ENCODE results near the gene GPA33. TPM values are rescaled to one million over a fixed set of nuclear protein-coding genes. Genes with fewer than 3 reads are reported as not detected.

The GPA33 gene
- total RNA-seq, 2 experiments from 2014 or later: 1.8 to 1.9 TPM

GRCh38 chr1:167064621-167065020, 25.6 kb downstream of the GPA33 start:
- CTCF ChIA-PET: interaction anchor here (1.2 to 18.6 kb wide), 6 partner anchors 56 to 469 kb away, joined by 3 to 918 read pairs (median 6); partner anchors contain the start of gene POU2F1
- H3K36me3 Mint-ChIP-seq: no peaks in the 10 kb centered on the region
- DNase-seq: no peak
- H3K4me3 Mint-ChIP-seq: no peak overlapping the region
- H3K9me3 Mint-ChIP-seq: no peaks in the 10 kb centered on the region
- H3K27me3 Mint-ChIP-seq: no peaks in the 10 kb centered on the region
- H3K27ac Mint-ChIP-seq: no peak overlapping the region
- peaks cover 2% of the 10 kb centered on the region for H3K4me1 Mint-ChIP-seq (ENCODE audit: low read depth)
- intact Hi-C loops (cut with micrococcal nuclease): loop anchor here (5.0 kb wide), 3 partner anchors 143 to 488 kb away; partner anchors contain the start of gene CREG1
- POLR2A ChIA-PET: no interaction called here

- DNase-seq: no peak
- no peak overlapping the region for H3K27ac Mint-ChIP-seq
- intact Hi-C loops (cut with micrococcal nuclease): no loop called here
- H3K36me3 Mint-ChIP-seq: no peaks in the 10 kb centered on the region
- no peaks in the 10 kb centered on the region for H3K9me3 Mint-ChIP-seq
- ChIA-PET CTCF (interaction anchor here (0.8 to 18.6 kb wide), 12 partner anchors 10 to 222 kb away, joined by 3 to 918 read pairs (median 6); partner anchors contain the start of genes ILDR2, POGK, POU2F1 and TADA1), POLR2A (no interaction called here)
- H3K4me3 Mint-ChIP-seq: no peak overlapping the region
- peaks cover 6% of the 10 kb centered on the region for H3K4me1 Mint-ChIP-seq (ENCODE audit: low read depth)
- H3K27me3 Mint-ChIP-seq: no peaks in the 10 kb centered on the region
Measured at GRCh38 chr1:167061073-167061464, 29.1 kb downstream of the GPA33 start.

GRCh38 chr1:167060141-167061072, 29.8 kb downstream of the GPA33 start:
- H3K4me3 Mint-ChIP-seq: no peak overlapping the region
- no peaks in the 10 kb centered on the region for H3K27me3 Mint-ChIP-seq
- H3K36me3 Mint-ChIP-seq: no peaks in the 10 kb centered on the region
- ChIA-PET POLR2A (interaction anchor here (0.6 kb wide), 1 partner anchor 135 kb away, joined by 3 read pairs; no protein-coding TSS in a partner anchor), CTCF (interaction anchor here (0.6 to 18.6 kb wide), 33 partner anchors 17 to 494 kb away, joined by 3 to 918 read pairs (median 6); partner anchors contain the start of genes CREG1, ILDR2, POGK and POU2F1)
- DNase-seq: no peak
- no peaks in the 10 kb centered on the region for H3K9me3 Mint-ChIP-seq
- intact Hi-C loops (cut with micrococcal nuclease): no loop called here
- no peak overlapping the region for H3K27ac Mint-ChIP-seq
- H3K4me1 Mint-ChIP-seq (ENCODE audit: low read depth): peaks cover 6% of the 10 kb centered on the region

- no peak for DNase-seq
- no peak overlapping the region for H3K27ac Mint-ChIP-seq
- POLR2A ChIA-PET: interaction anchor here (1.9 kb wide), 1 partner anchor 150 kb away, joined by 8 read pairs; no protein-coding TSS in a partner anchor
Measured at GRCh38 chr1:167059809-167060107, 30.4 kb downstream of the GPA33 start.

DNA sequence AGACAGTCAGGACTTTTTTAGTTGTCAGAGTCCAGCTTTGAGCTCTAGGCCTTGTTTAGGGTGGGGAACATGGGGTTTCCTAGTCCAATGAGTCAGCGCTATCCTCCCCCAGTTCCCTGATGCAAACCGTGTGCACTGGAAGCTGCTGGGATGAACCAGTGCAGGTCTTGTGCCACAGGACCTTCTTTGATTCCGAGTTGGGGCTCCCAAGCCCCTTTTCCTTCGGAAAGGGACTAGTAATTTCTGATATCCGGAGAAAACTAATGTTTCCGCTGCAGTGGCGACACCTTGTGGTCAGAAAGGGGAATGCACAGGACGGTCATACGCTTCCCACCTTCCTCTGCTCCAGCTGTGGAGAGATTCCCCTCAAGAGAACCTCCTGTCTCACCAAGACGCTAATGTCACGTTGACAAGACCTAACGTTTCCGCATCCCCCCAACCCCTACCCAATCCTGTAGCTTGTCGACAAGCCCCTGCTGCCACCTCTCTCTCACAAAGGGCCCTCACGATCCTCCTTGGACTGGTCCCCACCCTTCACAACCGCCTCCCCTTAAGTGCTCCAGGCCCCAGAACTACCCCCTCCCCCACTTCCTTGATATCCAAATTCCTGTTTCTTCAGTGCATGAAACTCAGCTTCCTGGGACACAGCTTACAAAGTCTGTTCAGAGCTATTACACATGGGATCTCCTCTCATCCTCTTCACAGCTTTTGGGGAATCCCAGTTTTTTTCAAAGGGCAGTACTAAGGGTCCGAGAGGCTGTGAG, 30.9 kb downstream of the GPA33 start:
- CTCF ChIA-PET: interaction anchor here (0.5 to 18.6 kb wide), 63 partner anchors 9 to 580 kb away, joined by 3 to 918 read pairs (median 4); partner anchors contain the start of genes CREG1, GPA33, ILDR2 and POGK
- POLR2A ChIA-PET: interaction anchor here (1.9 kb wide), 1 partner anchor 149 kb away, joined by 8 read pairs; no protein-coding TSS in a partner anchor
- Mint-ChIP-seq H3K9me3 (no peaks in the 10 kb centered on the region), H3K27me3 (no peaks in the 10 kb centered on the region), H3K4me3 (no peak overlapping the region), H3K4me1 (ENCODE audit: low read depth) (peaks cover 6% of the 10 kb centered on the region), H3K27ac (no peak overlapping the region), H3K36me3 (no peaks in the 10 kb centered on the region)
- peak; percentile 84 for DNase-seq
- intact Hi-C loops (cut with micrococcal nuclease): loop anchor here (1.0 to 5.0 kb wide), 6 partner anchors 84 to 1137 kb away; partner anchors contain the start of genes ILDR2, POGK and TADA1

More at GRCh38 chr1:167059809-167060107, 30.4 kb downstream of the GPA33 start:
- peaks cover 6% of the 10 kb centered on the region for H3K4me1 Mint-ChIP-seq (ENCODE audit: low read depth)
- no peaks in the 10 kb centered on the region for H3K9me3 Mint-ChIP-seq
- H3K36me3 Mint-ChIP-seq: no peaks in the 10 kb centered on the region
- CTCF ChIA-PET: interaction anchor here (0.6 to 18.6 kb wide), 49 partner anchors 9 to 495 kb away, joined by 3 to 918 read pairs (median 5); partner anchors contain the start of genes CREG1, GPA33, ILDR2 and POGK
- H3K4me3 Mint-ChIP-seq: no peak overlapping the region
- intact Hi-C loops (cut with micrococcal nuclease): loop anchor here (1.0 to 5.0 kb wide), 6 partner anchors 85 to 1137 kb away; partner anchors contain the start of genes ILDR2, POGK and TADA1
- no peaks in the 10 kb centered on the region for H3K27me3 Mint-ChIP-seq

DNA sequence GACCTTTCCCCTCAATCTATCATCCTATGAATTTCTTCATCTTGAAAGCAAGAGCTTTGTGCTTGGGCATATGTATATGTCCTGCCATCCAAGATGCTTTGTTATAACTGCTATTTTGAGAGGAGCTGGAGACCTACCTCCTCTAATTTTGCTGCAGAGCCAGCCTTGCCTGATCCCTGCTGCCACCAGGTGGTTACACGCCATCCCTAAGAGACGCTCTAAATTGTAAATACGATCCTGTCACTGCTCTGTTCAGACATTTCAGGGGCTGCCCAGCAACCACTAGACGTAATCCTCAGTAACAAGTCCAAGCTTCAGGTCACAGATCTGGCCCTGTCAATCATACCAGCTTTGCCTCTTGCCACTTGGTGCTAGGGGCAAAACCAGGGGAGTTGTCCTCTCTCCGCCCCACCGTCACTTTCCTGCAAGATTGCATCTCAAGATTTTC, 32.9 kb downstream of the GPA33 start:
- H3K9me3 Mint-ChIP-seq: no peaks in the 10 kb centered on the region
- H3K27me3 Mint-ChIP-seq: no peaks in the 10 kb centered on the region
- intact Hi-C loops (cut with micrococcal nuclease): loop anchor here (1.0 to 5.0 kb wide), 3 partner anchors 173 to 1135 kb away; partner anchors contain the start of gene POGK
- peaks cover 6% of the 10 kb centered on the region for H3K4me1 Mint-ChIP-seq (ENCODE audit: low read depth)
- H3K36me3 Mint-ChIP-seq: peaks cover 3% of the 10 kb centered on the region
- H3K4me3 Mint-ChIP-seq: no peak overlapping the region
- CTCF ChIA-PET: interaction anchor here (0.9 to 18.6 kb wide), 8 partner anchors 10 to 426 kb away, joined by 3 to 918 read pairs (median 12); partner anchors contain the start of gene TADA1
- POLR2A ChIA-PET: interaction anchor here (0.7 to 1.0 kb wide), 2 partner anchors 29 to 147 kb away, joined by 3 to 4 read pairs; no protein-coding TSS in a partner anchor
- H3K27ac Mint-ChIP-seq: no peak overlapping the region
- DNase-seq: peak; percentile 65

GRCh38 chr1:167056529-167057231, 33.5 kb downstream of the GPA33 start:
- Mint-ChIP-seq H3K27me3 (no peaks in the 10 kb centered on the region), H3K4me1 (ENCODE audit: low read depth) (peaks cover 6% of the 10 kb centered on the region), H3K27ac (no peak overlapping the region), H3K4me3 (no peak overlapping the region), H3K9me3 (no peaks in the 10 kb centered on the region), H3K36me3 (peaks cover 3% of the 10 kb centered on the region)
- intact Hi-C loops (cut with micrococcal nuclease): loop anchor here (1.0 to 5.0 kb wide), 3 partner anchors 172 to 1134 kb away; partner anchors contain the start of gene POGK
- POLR2A ChIA-PET: interaction anchor here (0.7 to 1.0 kb wide), 2 partner anchors 30 to 146 kb away, joined by 3 to 4 read pairs; no protein-coding TSS in a partner anchor
- DNase-seq: no peak
- CTCF ChIA-PET: interaction anchor here (1.2 to 18.6 kb wide), 6 partner anchors 9 to 181 kb away, joined by 3 to 918 read pairs (median 25); partner anchors contain the start of gene TADA1

- CTCF ChIA-PET: interaction anchor here (0.6 to 18.6 kb wide), 3 partner anchors 34 to 660 kb away, joined by 3 to 918 read pairs (median 3); no protein-coding TSS in a partner anchor
- POLR2A ChIA-PET: no interaction called here
- H3K27me3 Mint-ChIP-seq: no peaks in the 10 kb centered on the region
- no peak for DNase-seq
- peaks cover 6% of the 10 kb centered on the region for H3K4me1 Mint-ChIP-seq (ENCODE audit: low read depth)
- peaks cover 3% of the 10 kb centered on the region for H3K36me3 Mint-ChIP-seq
- no peak overlapping the region for H3K4me3 Mint-ChIP-seq
- H3K9me3 Mint-ChIP-seq: no peaks in the 10 kb centered on the region
- no peak overlapping the region for H3K27ac Mint-ChIP-seq
- intact Hi-C loops (cut with micrococcal nuclease): loop anchor here (5.0 kb wide), 2 partner anchors 218 to 1133 kb away; partner anchors contain the start of gene POGK
Measured at GRCh38 chr1:167054946-167055630, 35.1 kb downstream of the GPA33 start.

DNA sequence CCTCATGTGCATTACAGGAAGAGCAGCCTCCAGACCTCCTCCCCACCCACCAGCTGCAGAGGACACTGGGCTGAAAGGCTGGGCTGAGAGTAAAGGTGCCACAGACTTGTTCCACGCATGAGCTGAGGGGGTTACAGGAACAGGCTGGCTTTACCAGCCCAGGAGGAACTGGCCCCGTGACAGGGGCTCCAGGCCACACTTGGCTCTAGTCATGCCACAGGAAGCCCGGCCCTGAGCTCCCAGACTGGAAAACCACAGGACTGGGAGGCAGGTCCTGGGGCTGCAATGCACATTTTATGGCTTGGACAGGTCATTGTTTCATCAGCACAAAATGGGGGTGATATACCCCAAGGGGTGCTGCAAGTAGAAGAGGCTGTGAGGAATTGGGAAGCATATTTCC, 35.6 kb downstream of the GPA33 start:
- Mint-ChIP-seq H3K4me1 (ENCODE audit: low read depth) (peaks cover 6% of the 10 kb centered on the region), H3K27ac (no peak overlapping the region), H3K27me3 (no peaks in the 10 kb centered on the region), H3K4me3 (no peak overlapping the region), H3K9me3 (no peaks in the 10 kb centered on the region), H3K36me3 (peaks cover 3% of the 10 kb centered on the region)
- CTCF ChIA-PET: interaction anchor here (0.6 to 18.6 kb wide), 4 partner anchors 35 to 661 kb away, joined by 3 to 918 read pairs (median 3); no protein-coding TSS in a partner anchor
- DNase-seq: no peak
- POLR2A ChIA-PET: no interaction called here
- intact Hi-C loops (cut with micrococcal nuclease): no loop called here

DNA sequence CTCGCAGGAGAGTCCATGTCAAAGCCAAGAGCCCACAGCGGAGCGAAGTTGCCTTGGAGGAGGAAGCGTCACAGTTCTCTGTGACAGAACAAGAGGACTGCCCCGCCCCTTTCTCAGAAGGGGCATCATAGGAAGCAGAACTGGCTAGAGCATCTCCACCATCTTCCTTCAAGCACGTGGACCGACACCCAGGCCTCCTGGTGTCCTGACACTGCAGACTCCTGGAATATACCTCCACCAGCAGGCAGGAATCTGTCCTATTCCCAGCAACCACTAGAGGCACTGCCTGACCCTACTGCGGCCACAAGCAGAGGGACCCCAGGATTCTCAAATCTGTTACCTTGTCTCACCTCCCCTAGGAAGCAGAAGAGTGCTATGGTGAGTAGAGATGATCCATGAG, 37.8 kb downstream of the GPA33 start:
- no peak overlapping the region for H3K4me3 Mint-ChIP-seq
- H3K27me3 Mint-ChIP-seq: no peaks in the 10 kb centered on the region
- POLR2A ChIA-PET: no interaction called here
- no peaks in the 10 kb centered on the region for H3K4me1 Mint-ChIP-seq (ENCODE audit: low read depth)
- peaks cover 3% of the 10 kb centered on the region for H3K36me3 Mint-ChIP-seq
- CTCF ChIA-PET: interaction anchor here (0.6 to 18.6 kb wide), 4 partner anchors 8 to 168 kb away, joined by 3 to 918 read pairs (median 4); no protein-coding TSS in a partner anchor
- intact Hi-C loops (cut with micrococcal nuclease): no loop called here
- H3K27ac Mint-ChIP-seq: no peak overlapping the region
- no peak for DNase-seq
- H3K9me3 Mint-ChIP-seq: no peaks in the 10 kb centered on the region
